Measurements from ENCODE around the gene MACC1. TPM values are rescaled to one million over a fixed set of nuclear protein-coding genes. Genes with fewer than 3 reads are reported as not detected.

MACC1 gene
- total and polyA plus RNA-seq, 2 of the 13 experiments (the other 11 are each of a cell fraction or from before 2014, with no cell fraction given), result 0.04 TPM; not detected in 1

GRCh38 chr7:20225384-20225783 is 8.2 kb upstream of the MACC1 start:
- Histone ChIP-seq H2AFZ (ENCODE audit: low read length) (no peak overlapping the region), H3K4me2 (ENCODE audit: low read depth, low read length) (no peak overlapping the region), H3K36me3 (replicated peaks in 1 of 2; ENCODE audit: control insufficient read depth in 1 of 2, insufficient read depth in 2 of 2, low read length in 2 of 2) (no peaks in the 10 kb centered on the region), H3K4me3 (replicated peaks in 1 of 3; ENCODE audit: insufficient read depth in 1 of 3, low read depth in 2 of 3, low read length in 3 of 3) (no peak overlapping the region), H3K27me3 (ENCODE audit: control insufficient read depth in 1 of 2, insufficient read depth in 2 of 2, low read length in 2 of 2) (no peaks in the 10 kb centered on the region), H4K20me1 (ENCODE audit: insufficient read depth, low read length) (no peaks in the 10 kb centered on the region), H3K4me1 (ENCODE audit: insufficient read depth, low read length) (peaks cover 26% of the 10 kb centered on the region), H3K9me3 (ENCODE audit: low read length) (no peaks in the 10 kb centered on the region), H3K27ac (ENCODE audit: extremely low read length, insufficient read depth, low read length) (no peak overlapping the region), H3K79me2 (ENCODE audit: insufficient read depth, low read length) (no peaks in the 10 kb centered on the region), H3K9ac (ENCODE audit: insufficient read depth, low read depth, low read length) (no peak overlapping the region)
- TF ChIP-seq SSRP1 (CRISPR knock-in tag; IDR thresholded peaks at IDR 0.05) (no peak), ZNF7 (CRISPR knock-in tag; IDR thresholded peaks at IDR 0.05) (0 out of 2 replicates have a peak, but pooled peaks have one; percentile 12)
- in situ Hi-C loops (cut with HindIII; ENCODE audit: extremely low pct_ligation_motif_present, low pct_unique_long_range_greater_than_20kb) (no loop called here), intact Hi-C loops (cut with micrococcal nuclease; ENCODE audit: unreplicated experiment) (no loop called here)
- ATAC-seq (no peak), DNase-seq (ENCODE audit: low spot score) (no peak), FAIRE-seq (no peak)
- CTCF ChIA-PET (ENCODE audit: low intra/inter-chr PET ratio, low total read pairs), result no interaction called here
- POLR2A ChIA-PET, result no interaction called here
- 25% methylated on average over 2 of the region's 2 CpGs for WGBS (ENCODE audit: low lambda C conversion rate)
- BruUV-seq (replicated peaks), result no TSS peak

- Histone ChIP-seq H3K4me3 (replicated peaks in 1 of 3; ENCODE audit: insufficient read depth in 1 of 3, low read depth in 2 of 3, low read length in 3 of 3) (no peak overlapping the region), H3K27ac (ENCODE audit: extremely low read length, insufficient read depth, low read length) (no peak overlapping the region), H3K27me3 (ENCODE audit: control insufficient read depth in 1 of 2, insufficient read depth in 2 of 2, low read length in 2 of 2) (no peaks in the 10 kb centered on the region), H4K20me1 (ENCODE audit: insufficient read depth, low read length) (no peaks in the 10 kb centered on the region), H3K9ac (ENCODE audit: insufficient read depth, low read depth, low read length) (no peak overlapping the region), H3K4me2 (ENCODE audit: low read depth, low read length) (no peak overlapping the region), H3K36me3 (replicated peaks in 1 of 2; ENCODE audit: control insufficient read depth in 1 of 2, insufficient read depth in 2 of 2, low read length in 2 of 2) (no peaks in the 10 kb centered on the region), H2AFZ (ENCODE audit: low read length) (no peak overlapping the region), H3K79me2 (ENCODE audit: insufficient read depth, low read length) (no peaks in the 10 kb centered on the region), H3K4me1 (ENCODE audit: insufficient read depth, low read length) (peaks cover 38% of the 10 kb centered on the region), H3K9me3 (ENCODE audit: low read length) (no peaks in the 10 kb centered on the region)
- no peak for ATAC-seq
- intact Hi-C loops (cut with micrococcal nuclease; ENCODE audit: unreplicated experiment) (loop anchor here (5.0 kb wide), 1 partner anchor 517 kb away; the partner anchor contains the start of gene POLR1F), in situ Hi-C loops (cut with HindIII; ENCODE audit: extremely low pct_ligation_motif_present, low pct_unique_long_range_greater_than_20kb) (no loop called here)
- no TSS peak for BruUV-seq (replicated peaks)
- POLR2A ChIA-PET, result no interaction called here
- DNase-seq (ENCODE audit: low spot score), result no peak
- FAIRE-seq, result no peak
- TF ChIP-seq BCL3 (CRISPR knock-in tag; IDR thresholded peaks at IDR 0.05) (no peak), ZNF75D (CRISPR knock-in tag; IDR thresholded peaks at IDR 0.05; ENCODE audit: borderline replicate concordance) (no peak), ZBTB1 (CRISPR knock-in tag; IDR thresholded peaks at IDR 0.05; ENCODE audit: borderline replicate concordance) (no peak), ZNF446 (CRISPR knock-in tag; IDR thresholded peaks at IDR 0.05) (no peak)
- CTCF ChIA-PET (ENCODE audit: low intra/inter-chr PET ratio, low total read pairs), result no interaction called here
Measured at GRCh38 chr7:20224025-20224424, 6.8 kb upstream of the MACC1 start.
